ENCODE measurements around the gene ERF. TPM values are rescaled to one million over a fixed set of nuclear protein-coding genes. Genes with fewer than 3 reads are reported as not detected.
A peak's percentile ranks its signal among the peaks of the same experiment; 100 is the strongest.

ERF gene
- total RNA-seq, 1 donor from 2014 or later, result 111 TPM

DNA sequence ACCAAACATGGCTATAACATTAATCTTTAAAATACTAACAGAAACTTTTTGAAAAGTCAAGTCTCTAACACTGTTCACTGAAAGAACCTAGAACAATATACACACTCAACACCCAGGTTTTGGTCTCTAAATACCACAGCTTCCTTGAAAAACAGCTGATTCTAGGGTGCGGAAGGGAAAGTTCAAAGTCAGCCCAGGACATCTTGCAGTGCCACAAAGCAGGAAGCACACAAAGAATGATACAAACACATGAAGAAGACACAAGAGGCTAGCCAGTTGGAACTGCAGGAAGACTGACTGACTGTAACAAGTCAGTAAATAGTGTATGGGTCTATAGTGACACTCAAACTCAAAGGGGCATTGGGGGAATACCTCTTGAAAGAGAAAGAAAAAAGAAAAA, 42.0 kb downstream of the ERF start:
- DNase-seq (ENCODE audit: low spot score, unreplicated experiment), result no peak
- Mint-ChIP-seq H3K9me3 (ENCODE audit: low read depth) (no peaks in the 10 kb centered on the region), H3K27me3 (no peaks in the 10 kb centered on the region), H3K27ac (no peak overlapping the region), H3K4me1 (ENCODE audit: low read depth) (peaks cover 17% of the 10 kb centered on the region), H3K36me3 (ENCODE audit: insufficient read depth) (peaks cover 11% of the 10 kb centered on the region), H3K4me3 (ENCODE audit: low read depth) (no peak overlapping the region)
- TF ChIP-seq, protein P1, sequence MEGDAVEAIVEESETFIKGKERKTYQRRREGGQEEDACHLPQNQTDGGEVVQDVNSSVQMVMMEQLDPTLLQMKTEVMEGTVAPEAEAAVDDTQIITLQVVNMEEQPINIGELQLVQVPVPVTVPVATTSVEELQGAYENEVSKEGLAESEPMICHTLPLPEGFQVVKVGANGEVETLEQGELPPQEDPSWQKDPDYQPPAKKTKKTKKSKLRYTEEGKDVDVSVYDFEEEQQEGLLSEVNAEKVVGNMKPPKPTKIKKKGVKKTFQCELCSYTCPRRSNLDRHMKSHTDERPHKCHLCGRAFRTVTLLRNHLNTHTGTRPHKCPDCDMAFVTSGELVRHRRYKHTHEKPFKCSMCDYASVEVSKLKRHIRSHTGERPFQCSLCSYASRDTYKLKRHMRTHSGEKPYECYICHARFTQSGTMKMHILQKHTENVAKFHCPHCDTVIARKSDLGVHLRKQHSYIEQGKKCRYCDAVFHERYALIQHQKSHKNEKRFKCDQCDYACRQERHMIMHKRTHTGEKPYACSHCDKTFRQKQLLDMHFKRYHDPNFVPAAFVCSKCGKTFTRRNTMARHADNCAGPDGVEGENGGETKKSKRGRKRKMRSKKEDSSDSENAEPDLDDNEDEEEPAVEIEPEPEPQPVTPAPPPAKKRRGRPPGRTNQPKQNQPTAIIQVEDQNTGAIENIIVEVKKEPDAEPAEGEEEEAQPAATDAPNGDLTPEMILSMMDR (IDR thresholded peaks at IDR 0.05; ENCODE audit: unreplicated experiment), result no peak

- peaks cover under 1% of the 10 kb centered on the region for H3K4me1 Mint-ChIP-seq (ENCODE audit: low read depth)
- no peaks in the 10 kb centered on the region for H3K27me3 Mint-ChIP-seq
- H3K36me3 Mint-ChIP-seq (ENCODE audit: insufficient read depth), result peaks cover 19% of the 10 kb centered on the region
- no peaks in the 10 kb centered on the region for H3K9me3 Mint-ChIP-seq (ENCODE audit: low read depth)
- H3K4me3 Mint-ChIP-seq (ENCODE audit: low read depth), result no peak overlapping the region
- peak overlapping the region; percentile 7 for H3K27ac Mint-ChIP-seq
- TF ChIP-seq, protein P1 (IDR thresholded peaks at IDR 0.05; ENCODE audit: unreplicated experiment), result no peak
- no peak for DNase-seq (ENCODE audit: low spot score, unreplicated experiment)
Observed at GRCh38 chr19:42208612-42209011, 46.3 kb downstream of the ERF start.

DNA sequence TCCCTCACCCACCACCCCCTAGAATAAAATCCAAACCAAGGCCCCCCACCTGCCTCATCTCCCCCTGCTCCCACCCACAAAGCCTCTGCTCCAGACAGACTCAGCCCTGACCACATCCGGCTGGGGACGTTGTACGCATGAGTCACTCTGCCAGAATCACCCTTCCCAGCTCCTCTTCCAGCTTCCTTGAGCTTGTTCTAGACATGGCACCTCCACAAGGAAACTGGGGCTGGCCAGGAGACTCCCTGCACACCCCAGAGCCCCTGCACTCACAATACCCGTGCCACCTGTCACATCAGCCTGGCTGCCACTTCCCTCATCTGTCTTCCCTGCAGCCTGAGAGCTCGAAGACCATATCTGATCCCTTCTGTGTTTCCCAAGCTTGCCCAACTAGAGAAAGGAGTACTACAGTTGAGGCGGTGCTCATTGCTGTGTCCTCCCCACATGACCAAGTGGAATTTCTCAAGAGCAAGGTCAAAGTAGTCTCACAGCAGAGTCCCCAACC, 47.1 kb downstream of the ERF start:
- no peak for DNase-seq (ENCODE audit: low spot score, unreplicated experiment)
- Mint-ChIP-seq H3K4me3 (ENCODE audit: low read depth) (no peak overlapping the region), H3K4me1 (ENCODE audit: low read depth) (no peaks in the 10 kb centered on the region), H3K27me3 (no peaks in the 10 kb centered on the region), H3K36me3 (ENCODE audit: insufficient read depth) (peaks cover 20% of the 10 kb centered on the region), H3K9me3 (ENCODE audit: low read depth) (no peaks in the 10 kb centered on the region), H3K27ac (peak overlapping the region; percentile 63)
- TF ChIP-seq, protein P1 (IDR thresholded peaks at IDR 0.05; ENCODE audit: unreplicated experiment), result no peak

GRCh38 chr19:42206871-42207755, 47.8 kb downstream of the ERF start:
- Mint-ChIP-seq H3K9me3 (ENCODE audit: low read depth) (no peaks in the 10 kb centered on the region), H3K4me3 (ENCODE audit: low read depth) (no peak overlapping the region), H3K4me1 (ENCODE audit: low read depth) (no peaks in the 10 kb centered on the region), H3K36me3 (ENCODE audit: insufficient read depth) (peaks cover 21% of the 10 kb centered on the region), H3K27me3 (no peaks in the 10 kb centered on the region), H3K27ac (peak overlapping the region; percentile 53)
- TF ChIP-seq, protein P1 (IDR thresholded peaks at IDR 0.05; ENCODE audit: unreplicated experiment), result no peak
- no peak for DNase-seq (ENCODE audit: low spot score, unreplicated experiment)

- no peaks in the 10 kb centered on the region for H3K4me1 Mint-ChIP-seq (ENCODE audit: low read depth)
- peaks cover 28% of the 10 kb centered on the region for H3K36me3 Mint-ChIP-seq (ENCODE audit: insufficient read depth)
- TF ChIP-seq, protein P1 (IDR thresholded peaks at IDR 0.05; ENCODE audit: unreplicated experiment), result no peak
- no peak overlapping the region for H3K4me3 Mint-ChIP-seq (ENCODE audit: low read depth)
- DNase-seq (ENCODE audit: low spot score, unreplicated experiment), result no peak
- no peaks in the 10 kb centered on the region for H3K27me3 Mint-ChIP-seq
- H3K27ac Mint-ChIP-seq, result no peak overlapping the region
- no peaks in the 10 kb centered on the region for H3K9me3 Mint-ChIP-seq (ENCODE audit: low read depth)
Observed at GRCh38 chr19:42204664-42205063, 50.3 kb downstream of the ERF start.
